ENCODE results near the gene POLR3A. TPM values are rescaled to one million over a fixed set of nuclear protein-coding genes. Genes with fewer than 3 reads are reported as not detected.
A peak's percentile ranks its signal among the peaks of the same experiment; 100 is the strongest.
"Not testable (repeated sequence)": the region's sequence is repeated elsewhere in the genome, so short reads cannot be mapped to it uniquely, and the experiment has no call there.

The POLR3A gene
- total RNA-seq: 10 to 100 TPM in 8 of 10 donors, 1 to 10 TPM in 2; 8.5 to 12.5 (median 10.8) TPM
- polyA plus RNA-seq: 1 to 10 TPM; 4.2 to 4.6 TPM
- long read RNA-seq, donor 1, partial matches to known transcripts: 13 of 13 reads
- long read RNA-seq, donor 1, other reads (novel, unspliced or antisense): 0 of 13 reads
- long read RNA-seq, donor 2, full-length matches to known transcripts: 2 of 9 reads
- long read RNA-seq, donor 2, partial matches to known transcripts: 6 of 9 reads
- long read RNA-seq, donor 2, other reads (novel, unspliced or antisense): 1 of 9 reads
- long read RNA-seq, donor 3, full-length matches to known transcripts: 4 of 31 reads
- long read RNA-seq, donor 3, partial matches to known transcripts: 22 of 31 reads
- long read RNA-seq, donor 3, other reads (novel, unspliced or antisense): 5 of 31 reads

DNA sequence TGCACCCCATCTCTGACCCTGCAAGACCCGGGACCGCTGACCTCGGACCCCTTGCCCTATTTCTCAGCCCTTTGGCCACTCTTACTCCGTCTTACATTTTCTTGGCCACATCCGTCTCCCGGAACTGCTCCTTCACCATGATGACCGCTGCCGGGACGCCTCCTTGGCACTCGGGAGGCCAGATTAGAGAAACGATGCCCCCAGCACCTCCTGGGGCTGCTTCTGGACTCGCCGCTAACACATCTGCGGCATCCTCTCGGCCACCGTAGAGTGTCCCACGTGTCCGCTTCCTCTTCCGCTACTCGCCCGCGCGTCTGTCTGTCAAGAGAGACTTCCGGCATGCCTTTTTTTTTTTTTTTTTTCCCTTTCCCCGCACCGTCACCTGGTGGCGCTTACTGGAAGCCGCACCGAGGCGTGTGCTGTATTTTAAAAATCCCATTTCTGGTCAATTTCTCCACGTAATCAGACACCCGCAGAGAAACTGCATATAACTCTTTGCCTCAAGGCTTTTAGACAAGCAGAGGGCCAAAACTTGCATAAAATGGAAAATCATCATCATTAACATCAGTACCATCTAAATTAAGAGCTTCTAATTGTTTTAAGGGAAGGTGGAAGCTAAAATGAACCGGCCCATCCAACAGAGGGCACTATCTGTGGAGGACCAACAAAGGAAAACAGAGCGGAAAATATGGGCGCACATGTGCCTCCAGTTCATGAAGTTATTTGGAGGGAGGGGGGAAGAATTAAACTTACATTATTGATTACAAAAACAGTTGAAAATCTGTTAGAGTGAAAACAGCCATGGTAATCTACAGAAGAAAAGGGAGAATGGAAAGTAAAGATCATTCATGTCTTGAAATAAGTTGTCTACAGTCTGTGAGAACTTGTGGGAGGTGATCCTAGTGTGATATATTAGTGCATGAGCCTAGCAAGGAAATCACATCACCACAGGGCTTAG lies at the start of gene POLR3A:
POLR3A (minus strand) TSS at position 247 of the 958 bp plus-strand sequence; CDS start at position 139, 108 bp downstream.
- Histone ChIP-seq H3K36me3 (peaks cover 0 to 27% (median 16%) of the 10 kb centered on the region in 9 donors), H3K4me1 (peaks cover 8 to 40% (median 24%) of the 10 kb centered on the region in 9 donors), H3K27me3 (no peaks in the 10 kb centered on the region), H3K4me3 (peak within 1 kb of the TSS; percentile 60 to 100 (median 83)), H3K27ac (peak within 1 kb of the TSS; percentile 35 to 82 (median 78)), H3K9me3 (no peaks in the 10 kb centered on the region)
- TF ChIP-seq, protein P1, sequence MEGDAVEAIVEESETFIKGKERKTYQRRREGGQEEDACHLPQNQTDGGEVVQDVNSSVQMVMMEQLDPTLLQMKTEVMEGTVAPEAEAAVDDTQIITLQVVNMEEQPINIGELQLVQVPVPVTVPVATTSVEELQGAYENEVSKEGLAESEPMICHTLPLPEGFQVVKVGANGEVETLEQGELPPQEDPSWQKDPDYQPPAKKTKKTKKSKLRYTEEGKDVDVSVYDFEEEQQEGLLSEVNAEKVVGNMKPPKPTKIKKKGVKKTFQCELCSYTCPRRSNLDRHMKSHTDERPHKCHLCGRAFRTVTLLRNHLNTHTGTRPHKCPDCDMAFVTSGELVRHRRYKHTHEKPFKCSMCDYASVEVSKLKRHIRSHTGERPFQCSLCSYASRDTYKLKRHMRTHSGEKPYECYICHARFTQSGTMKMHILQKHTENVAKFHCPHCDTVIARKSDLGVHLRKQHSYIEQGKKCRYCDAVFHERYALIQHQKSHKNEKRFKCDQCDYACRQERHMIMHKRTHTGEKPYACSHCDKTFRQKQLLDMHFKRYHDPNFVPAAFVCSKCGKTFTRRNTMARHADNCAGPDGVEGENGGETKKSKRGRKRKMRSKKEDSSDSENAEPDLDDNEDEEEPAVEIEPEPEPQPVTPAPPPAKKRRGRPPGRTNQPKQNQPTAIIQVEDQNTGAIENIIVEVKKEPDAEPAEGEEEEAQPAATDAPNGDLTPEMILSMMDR (IDR thresholded peaks at IDR 0.05): peak in 8 of 9 donors; percentile 50 to 81 (median 68)
- WGBS, 2 donors: 1% methylated on average over 35 of the region's 35 CpGs
- DNase-seq (peak; percentile 95 to 98), ATAC-seq (peak; percentile 74 to 84 (median 80))
- intact Hi-C loops (cut with DNase I): no loop called here

DNA sequence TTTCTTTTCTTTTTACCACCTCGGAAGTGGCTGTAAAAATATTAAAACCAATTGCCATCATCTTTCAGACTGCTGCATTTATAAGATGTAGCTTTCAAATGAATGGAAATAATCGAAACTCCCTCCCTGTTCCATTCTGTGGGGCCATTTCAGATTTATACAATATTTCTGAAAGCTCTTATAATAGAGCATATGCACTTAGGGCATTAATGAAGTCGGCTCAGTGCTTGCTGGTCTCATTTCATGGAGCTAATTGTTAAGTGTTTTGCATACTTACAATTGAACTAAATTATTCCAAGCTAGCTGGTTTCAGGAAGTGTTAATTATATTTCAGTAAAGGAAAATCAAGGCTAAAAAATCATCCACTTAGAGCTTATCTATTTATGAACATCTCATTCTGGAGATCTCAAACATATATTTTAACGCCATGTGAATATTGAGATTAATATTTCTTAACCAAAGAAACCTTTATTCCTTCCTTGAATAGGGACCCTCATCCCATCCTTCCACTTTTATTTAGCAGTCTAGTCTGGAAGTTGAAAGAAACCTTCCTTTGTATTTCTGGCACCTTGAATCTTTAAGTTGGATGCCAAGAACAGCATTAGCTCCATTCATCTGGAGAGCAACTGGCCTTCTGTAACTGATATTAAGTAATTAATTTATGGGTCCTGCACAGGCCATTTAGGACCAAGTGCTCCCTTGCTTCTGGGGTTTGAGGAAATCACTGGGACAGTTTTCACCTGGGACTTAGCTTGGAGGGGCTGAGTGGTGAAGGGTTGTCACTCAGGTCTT lies 49.4 kb upstream of the POLR3A start:
- H3K9me3 ChIP-seq: peaks cover 0 to 9% (median 0%) of the 10 kb centered on the region in 11 donors
- H3K4me3 ChIP-seq: no peak overlapping the region
- H3K36me3 ChIP-seq: no peaks in the 10 kb centered on the region
- DNase-seq (no peak), ATAC-seq (no peak)
- H3K4me1 ChIP-seq: no peaks in the 10 kb centered on the region
- TF ChIP-seq, protein P1 (IDR thresholded peaks at IDR 0.05): no peak
- intact Hi-C loops (cut with DNase I): no loop called here
- no peaks in the 10 kb centered on the region for H3K27me3 ChIP-seq
- 86 to 87% methylated on average over 4 of the region's 4 CpGs for WGBS, 2 donors
- H3K27ac ChIP-seq: no peak overlapping the region

DNA sequence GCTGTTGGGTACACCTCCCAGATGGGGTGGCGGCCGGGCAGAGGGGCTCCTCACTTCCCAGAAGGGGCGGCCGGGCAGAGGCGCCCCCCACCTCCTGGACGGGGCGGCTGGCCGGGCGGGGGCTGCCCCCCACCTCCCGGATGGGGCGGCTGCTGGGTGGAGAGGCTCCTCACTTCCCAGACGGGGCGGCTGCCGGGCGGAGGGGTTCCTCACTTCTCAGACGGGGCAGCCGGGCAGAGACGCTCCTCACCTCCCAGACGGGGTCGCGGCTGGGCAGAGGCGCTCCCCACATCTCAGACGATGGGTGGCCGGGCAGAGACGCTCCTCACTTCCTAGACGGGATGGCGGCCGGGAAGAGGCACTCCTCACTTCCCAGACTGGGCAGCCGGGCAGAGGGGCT lies 46.5 kb upstream of the POLR3A start:
- WGBS, 2 donors: 98 to 99% methylated on average over 17 to 23 of the region's 29 CpGs
- intact Hi-C loops (cut with DNase I); H3K4me1 ChIP-seq; DNase-seq; ATAC-seq; H3K4me3 ChIP-seq; H3K27ac ChIP-seq; H3K36me3 ChIP-seq; H3K27me3 ChIP-seq; H3K9me3 ChIP-seq: not testable (repeated sequence)

GRCh38 chr10:78072504-78072903 lies 43.2 kb upstream of the POLR3A start:
- no peak for DNase-seq
- H3K27me3 ChIP-seq: no peaks in the 10 kb centered on the region
- H3K36me3 ChIP-seq: no peaks in the 10 kb centered on the region
- no peak for ATAC-seq
- intact Hi-C loops (cut with DNase I): no loop called here
- H3K27ac ChIP-seq: no peak overlapping the region
- H3K4me1 ChIP-seq: peaks cover 0 to 8% (median 0%) of the 10 kb centered on the region in 9 donors
- peaks cover 0 to 9% (median 0%) of the 10 kb centered on the region in 11 donors for H3K9me3 ChIP-seq
- TF ChIP-seq, protein P1 (IDR thresholded peaks at IDR 0.05): no peak
- no peak overlapping the region for H3K4me3 ChIP-seq
